Mammary epithelial cell (primary cell): Measurements from ENCODE around the gene IGSF6.

Experiments used
- CTCF ChIP-seq, 2 donors: IDR thresholded peaks in 1 of 2; conservative IDR thresholded peaks in 1 of 2; 2 replicates each; pipeline ENCODE4 v1.5.1; 2011 to 2012; ENCODE audit warnings: inconsistent platforms in 2 of 2, low read length in 2 of 2, mild to moderate bottlenecking in 2 of 2, control low read depth in 1 of 2, low read depth in 1 of 2; ENCODE audit not compliant: insufficient read depth in 1 of 2; ENCODE audit errors: extremely low read depth in 1 of 2
- EZH2 ChIP-seq: IDR thresholded peaks from 2 replicates; pipeline ENCODE4 v1.6.1; 2012; ENCODE audit warnings: low read length, inconsistent platforms, borderline replicate concordance

- no peak for TF ChIP-seq CTCF (conservative IDR thresholded peaks at IDR 0.05 in 1 of 2, IDR thresholded peaks at IDR 0.05 in 1 of 2; ENCODE audit: extremely low read depth in 1 of 2, insufficient read depth in 1 of 2, low read depth in 1 of 2, low read length in 2 of 2)
- TF ChIP-seq EZH2: no peak
Observed at GRCh38 chr16:21643785-21644184, 8.6 kb downstream of the IGSF6 start.
